ENCODE data around the gene AFAP1. TPM values are rescaled to one million over a fixed set of nuclear protein-coding genes. Genes with fewer than 3 reads are reported as not detected.

Gene AFAP1
- total RNA-seq, 1 donor from 2014 or later: 6.7 TPM

DNA sequence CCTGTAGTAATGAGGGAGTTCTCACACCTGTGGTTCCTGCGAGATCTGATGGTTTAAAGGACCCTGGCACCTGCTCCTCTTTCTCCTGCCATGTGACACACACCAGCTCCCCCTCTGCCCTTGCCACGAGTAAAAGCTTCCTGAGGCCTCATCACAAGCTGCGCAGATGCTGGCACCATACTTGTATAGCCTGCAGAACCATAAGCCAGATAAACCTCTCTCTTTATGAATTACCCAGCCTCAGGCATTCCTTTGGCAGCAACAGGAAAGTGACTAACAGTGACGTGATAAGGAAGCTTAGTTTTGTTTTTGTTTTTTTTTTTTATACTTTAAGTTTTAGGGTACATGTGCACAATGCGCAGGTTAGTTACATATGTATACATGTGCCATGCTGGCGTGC lies 130.9 kb downstream of the AFAP1 start:
- H3F3A ChIP-seq (ENCODE audit: low read depth): peaks cover 22% of the 10 kb centered on the region
- Mint-ChIP-seq H3K27me3 (ENCODE audit: insufficient read depth, low read depth) (no peaks in the 10 kb centered on the region), H3K27ac (no peak overlapping the region), H3K9me3 (no peaks in the 10 kb centered on the region), H3K4me1 (peaks cover 73% of the 10 kb centered on the region), H3K4me3 (no peak overlapping the region), H3K36me3 (peaks cover 12% of the 10 kb centered on the region)
- H3K9ac ChIP-seq: no peak overlapping the region
- no peak overlapping the region for H3K4me3 ChIP-seq
- peaks cover 38% of the 10 kb centered on the region for H3K4me1 ChIP-seq
- H3K4me2 ChIP-seq: no peak overlapping the region
- no peak overlapping the region for H2AFZ ChIP-seq (replicated peaks)
- TF ChIP-seq EZH2 (IDR thresholded peaks at IDR 0.05) (no peak), EZH2phosphoT487 (IDR thresholded peaks at IDR 0.05) (no peak)
- TF ChIP-seq, protein P1, sequence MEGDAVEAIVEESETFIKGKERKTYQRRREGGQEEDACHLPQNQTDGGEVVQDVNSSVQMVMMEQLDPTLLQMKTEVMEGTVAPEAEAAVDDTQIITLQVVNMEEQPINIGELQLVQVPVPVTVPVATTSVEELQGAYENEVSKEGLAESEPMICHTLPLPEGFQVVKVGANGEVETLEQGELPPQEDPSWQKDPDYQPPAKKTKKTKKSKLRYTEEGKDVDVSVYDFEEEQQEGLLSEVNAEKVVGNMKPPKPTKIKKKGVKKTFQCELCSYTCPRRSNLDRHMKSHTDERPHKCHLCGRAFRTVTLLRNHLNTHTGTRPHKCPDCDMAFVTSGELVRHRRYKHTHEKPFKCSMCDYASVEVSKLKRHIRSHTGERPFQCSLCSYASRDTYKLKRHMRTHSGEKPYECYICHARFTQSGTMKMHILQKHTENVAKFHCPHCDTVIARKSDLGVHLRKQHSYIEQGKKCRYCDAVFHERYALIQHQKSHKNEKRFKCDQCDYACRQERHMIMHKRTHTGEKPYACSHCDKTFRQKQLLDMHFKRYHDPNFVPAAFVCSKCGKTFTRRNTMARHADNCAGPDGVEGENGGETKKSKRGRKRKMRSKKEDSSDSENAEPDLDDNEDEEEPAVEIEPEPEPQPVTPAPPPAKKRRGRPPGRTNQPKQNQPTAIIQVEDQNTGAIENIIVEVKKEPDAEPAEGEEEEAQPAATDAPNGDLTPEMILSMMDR (IDR thresholded peaks at IDR 0.05): no peak
- H3K27ac ChIP-seq: no peak overlapping the region
- no peak for DNase-seq (ENCODE audit: low spot score)
- no peaks in the 10 kb centered on the region for H3K27me3 ChIP-seq
- no peaks in the 10 kb centered on the region for H3K79me2 ChIP-seq (ENCODE audit: low read depth)
- H3K36me3 ChIP-seq: no peaks in the 10 kb centered on the region
- H4K20me1 ChIP-seq (ENCODE audit: low read depth): peaks cover 13% of the 10 kb centered on the region
- no peaks in the 10 kb centered on the region for H3K9me3 ChIP-seq (ENCODE audit: low read depth)

DNA sequence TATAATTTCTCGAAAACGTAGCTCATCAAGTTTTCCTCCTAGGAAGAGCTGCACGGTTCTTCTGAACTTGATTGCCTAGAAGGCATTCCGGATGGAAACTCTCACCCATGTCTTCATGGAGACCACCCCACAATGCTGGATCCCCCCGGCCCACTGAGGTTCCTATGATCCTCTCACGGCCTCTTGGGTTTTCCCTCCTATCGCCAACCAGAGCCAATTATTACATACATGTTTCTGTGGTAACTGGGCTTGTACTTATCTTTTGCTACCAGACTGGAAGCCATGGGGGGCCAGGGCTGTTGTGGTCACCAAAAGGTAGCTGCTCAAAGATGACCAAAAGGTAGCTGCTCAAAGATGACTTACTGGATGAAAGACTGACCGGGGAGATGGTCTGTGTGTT lies 131.5 kb downstream of the AFAP1 start:
- Histone ChIP-seq H4K20me1 (ENCODE audit: low read depth) (peaks cover 17% of the 10 kb centered on the region), H3K4me3 (no peak overlapping the region), H3K9ac (no peak overlapping the region), H3K27me3 (no peaks in the 10 kb centered on the region), H3K36me3 (no peaks in the 10 kb centered on the region), H2AFZ (replicated peaks) (no peak overlapping the region), H3F3A (ENCODE audit: low read depth) (peaks cover 23% of the 10 kb centered on the region), H3K27ac (no peak overlapping the region), H3K4me1 (peaks cover 38% of the 10 kb centered on the region), H3K4me2 (no peak overlapping the region), H3K9me3 (ENCODE audit: low read depth) (no peaks in the 10 kb centered on the region), H3K79me2 (ENCODE audit: low read depth) (no peaks in the 10 kb centered on the region)
- no peak overlapping the region for H3K4me3 Mint-ChIP-seq
- peaks cover 68% of the 10 kb centered on the region for H3K4me1 Mint-ChIP-seq
- TF ChIP-seq EZH2 (IDR thresholded peaks at IDR 0.05) (no peak), EZH2phosphoT487 (IDR thresholded peaks at IDR 0.05) (no peak)
- TF ChIP-seq, protein P1 (IDR thresholded peaks at IDR 0.05): no peak
- H3K27me3 Mint-ChIP-seq (ENCODE audit: insufficient read depth, low read depth): no peaks in the 10 kb centered on the region
- no peak overlapping the region for H3K27ac Mint-ChIP-seq
- no peak for DNase-seq (ENCODE audit: low spot score)
- no peaks in the 10 kb centered on the region for H3K9me3 Mint-ChIP-seq
- peaks cover 12% of the 10 kb centered on the region for H3K36me3 Mint-ChIP-seq

DNA sequence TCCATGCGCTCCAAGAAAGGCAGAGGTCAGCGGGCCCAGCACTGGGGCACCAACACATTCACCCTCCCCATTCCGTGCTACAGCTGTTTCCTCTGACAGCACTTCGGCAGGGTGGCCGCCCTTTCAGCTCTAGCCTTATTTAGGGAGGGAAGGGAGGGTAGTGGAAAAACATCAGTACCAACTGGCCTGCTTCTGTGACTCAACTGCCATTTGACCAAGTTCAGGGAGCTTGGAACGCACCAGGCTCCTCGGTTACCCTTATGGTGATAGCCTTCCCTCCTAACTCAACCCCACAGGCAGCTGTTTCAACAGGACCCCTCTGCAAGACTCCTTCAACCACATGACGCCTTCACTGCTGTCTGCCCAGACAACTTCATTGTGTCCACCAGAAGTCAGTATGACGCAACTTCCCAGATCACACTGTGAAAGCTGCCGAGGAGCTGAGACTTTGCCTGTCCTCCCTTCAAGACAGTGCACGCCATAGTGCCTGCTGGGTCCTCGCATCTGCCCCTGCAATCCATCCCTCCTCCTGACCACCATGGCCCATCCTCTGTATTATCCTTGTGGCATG lies 132.2 kb downstream of the AFAP1 start:
- Histone ChIP-seq H3K27me3 (no peaks in the 10 kb centered on the region), H3F3A (ENCODE audit: low read depth) (peaks cover 24% of the 10 kb centered on the region), H4K20me1 (ENCODE audit: low read depth) (peaks cover 17% of the 10 kb centered on the region), H3K4me1 (peaks cover 38% of the 10 kb centered on the region), H3K9ac (no peak overlapping the region), H3K79me2 (ENCODE audit: low read depth) (no peaks in the 10 kb centered on the region), H2AFZ (replicated peaks) (no peak overlapping the region), H3K4me2 (peak overlapping the region; percentile 43), H3K9me3 (ENCODE audit: low read depth) (no peaks in the 10 kb centered on the region), H3K36me3 (no peaks in the 10 kb centered on the region), H3K27ac (no peak overlapping the region), H3K4me3 (no peak overlapping the region)
- no peak for DNase-seq (ENCODE audit: low spot score)
- Mint-ChIP-seq H3K4me3 (no peak overlapping the region), H3K9me3 (no peaks in the 10 kb centered on the region), H3K27me3 (ENCODE audit: insufficient read depth, low read depth) (no peaks in the 10 kb centered on the region), H3K4me1 (peaks cover 61% of the 10 kb centered on the region), H3K27ac (peak overlapping the region; percentile 1), H3K36me3 (peaks cover 12% of the 10 kb centered on the region)
- TF ChIP-seq EZH2phosphoT487 (IDR thresholded peaks at IDR 0.05) (no peak), EZH2 (IDR thresholded peaks at IDR 0.05) (no peak)
- TF ChIP-seq, protein P1 (IDR thresholded peaks at IDR 0.05): no peak

Data from neural progenitor cell (in vitro differentiated cells).